ENCODE measurements around the gene EXOC3L2.

EXOC3L2 gene

GRCh38 chr19:45222724-45223123 lies 22.5 kb downstream of the EXOC3L2 start:
- DNase-seq (ENCODE audit: low read depth, low spot score), result no peak

- no peak for DNase-seq (ENCODE audit: low read depth, low spot score)
Observed at GRCh38 chr19:45218911-45219743, 26.1 kb downstream of the EXOC3L2 start.

- no peak for DNase-seq (ENCODE audit: low read depth, low spot score)
Observed at GRCh38 chr19:45218426-45218825, 26.8 kb downstream of the EXOC3L2 start.

GRCh38 chr19:45217957-45218334 lies 27.3 kb downstream of the EXOC3L2 start:
- no peak for DNase-seq (ENCODE audit: low read depth, low spot score)

GRCh38 chr19:45217193-45217956 lies 27.8 kb downstream of the EXOC3L2 start:
- DNase-seq (ENCODE audit: low read depth, low spot score), result peak; percentile 35

- DNase-seq (ENCODE audit: low read depth, low spot score), result peak; percentile 36
Observed at GRCh38 chr19:45216667-45217066, 28.5 kb downstream of the EXOC3L2 start.

- peak; percentile 41 for DNase-seq (ENCODE audit: low read depth, low spot score)
Observed at GRCh38 chr19:45215391-45216191, 29.6 kb downstream of the EXOC3L2 start.

GRCh38 chr19:45213031-45213430 lies 32.2 kb downstream of the EXOC3L2 start:
- no peak for DNase-seq (ENCODE audit: low read depth, low spot score)

GRCh38 chr19:45211751-45212381 lies 33.3 kb downstream of the EXOC3L2 start:
- DNase-seq (ENCODE audit: low read depth, low spot score), result peak; percentile 59

GRCh38 chr19:45206328-45206727 lies 38.9 kb downstream of the EXOC3L2 start:
- DNase-seq (ENCODE audit: low read depth, low spot score), result no peak

- no peak for DNase-seq (ENCODE audit: low read depth, low spot score)
Observed at GRCh38 chr19:45205810-45206209, 39.4 kb downstream of the EXOC3L2 start.

GRCh38 chr19:45202637-45203036 lies 42.6 kb downstream of the EXOC3L2 start:
- no peak for DNase-seq (ENCODE audit: low read depth, low spot score)

- peak; percentile 41 for DNase-seq (ENCODE audit: low read depth, low spot score)
Observed at GRCh38 chr19:45200568-45200967, 44.6 kb downstream of the EXOC3L2 start.

- no peak for DNase-seq (ENCODE audit: low read depth, low spot score)
Observed at GRCh38 chr19:45195764-45196163, 49.4 kb downstream of the EXOC3L2 start.

- DNase-seq (ENCODE audit: low read depth, low spot score), result no peak
Observed at GRCh38 chr19:45191375-45191774, 53.8 kb downstream of the EXOC3L2 start.

- DNase-seq (ENCODE audit: low read depth, low spot score), result no peak
Observed at GRCh38 chr19:45189971-45190370, 55.2 kb downstream of the EXOC3L2 start.

GRCh38 chr19:45187421-45188100 lies 57.6 kb downstream of the EXOC3L2 start:
- no peak for DNase-seq (ENCODE audit: low read depth, low spot score)

- no peak for DNase-seq (ENCODE audit: low read depth, low spot score)
Observed at GRCh38 chr19:45186509-45187334, 58.5 kb downstream of the EXOC3L2 start.

- DNase-seq (ENCODE audit: low read depth, low spot score), result no peak
Observed at GRCh38 chr19:45184115-45184514, 61.1 kb downstream of the EXOC3L2 start.

- no peak for DNase-seq (ENCODE audit: low read depth, low spot score)
Observed at GRCh38 chr19:45182758-45183157, 62.4 kb downstream of the EXOC3L2 start.

Data from astrocyte of the hippocampus (primary cell).